ENCODE data around the gene SORL1.

The SORL1 gene

GRCh38 chr11:121681550-121682268, 229.6 kb downstream of the SORL1 start:
- Histone ChIP-seq H3K4me1 (ENCODE audit: control insufficient read depth, insufficient read depth, low read length) (no peaks in the 10 kb centered on the region), H3K27ac (ENCODE audit: low read length) (no peak overlapping the region), H3K9ac (ENCODE audit: low read length in 2 of 2) (no peak overlapping the region), H3K36me3 (ENCODE audit: control insufficient read depth in 2 of 2, insufficient read depth in 2 of 2, low read length in 2 of 2) (no peaks in the 10 kb centered on the region), H3K27me3 (ENCODE audit: control insufficient read depth in 1 of 2, insufficient read depth in 2 of 2, low read length in 2 of 2) (no peaks in the 10 kb centered on the region), H3K9me3 (ENCODE audit: control insufficient read depth in 2 of 2, low read length in 2 of 2) (no peaks in the 10 kb centered on the region), H3K4me3 (ENCODE audit: low read length in 2 of 2) (no peak overlapping the region)
